ENCODE measurements around the gene HDAC5.

Gene HDAC5

DNA sequence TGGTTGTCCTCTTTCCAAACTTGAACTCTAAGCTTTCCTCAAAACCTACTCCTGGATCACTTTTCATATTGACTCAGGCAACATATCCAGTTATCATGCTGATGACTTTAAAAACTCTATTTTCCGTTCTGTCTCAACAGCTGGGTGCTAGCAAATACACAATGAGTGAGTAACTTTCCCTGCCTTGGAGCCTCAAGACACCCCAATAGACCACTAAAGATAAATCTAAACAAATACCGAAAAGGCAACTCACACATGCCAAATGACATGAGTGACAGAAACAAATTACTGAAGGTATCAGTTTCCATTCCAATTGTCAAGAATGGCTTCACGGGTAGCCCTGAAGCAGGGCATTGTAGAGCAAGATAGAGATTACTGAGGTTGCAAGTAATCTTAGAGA, 93.0 kb downstream of the HDAC5 start:
- no peaks in the 10 kb centered on the region for H3K27me3 ChIP-seq (ENCODE audit: control insufficient read depth in 2 of 2, insufficient read depth in 2 of 2, low read length in 2 of 2)
- H3K36me3 ChIP-seq (ENCODE audit: control insufficient read depth in 2 of 2, insufficient read depth in 2 of 2, low read length in 2 of 2), result peaks cover 14 to 28% of the 10 kb centered on the region in 2 donors
- no peaks in the 10 kb centered on the region for H3K9me3 ChIP-seq (ENCODE audit: control insufficient read depth in 2 of 2, low read length in 2 of 2)
- no peaks in the 10 kb centered on the region for H3K4me1 ChIP-seq (ENCODE audit: control insufficient read depth in 2 of 2, insufficient read depth in 2 of 2, low read length in 2 of 2)
- H3K9ac ChIP-seq (ENCODE audit: low read depth in 1 of 2, low read length in 2 of 2), result no peak overlapping the region
- no peak overlapping the region for H3K27ac ChIP-seq (ENCODE audit: low read depth in 2 of 2, low read length in 2 of 2)
- no peak overlapping the region for H3K4me3 ChIP-seq (ENCODE audit: low read length in 2 of 2)

DNA sequence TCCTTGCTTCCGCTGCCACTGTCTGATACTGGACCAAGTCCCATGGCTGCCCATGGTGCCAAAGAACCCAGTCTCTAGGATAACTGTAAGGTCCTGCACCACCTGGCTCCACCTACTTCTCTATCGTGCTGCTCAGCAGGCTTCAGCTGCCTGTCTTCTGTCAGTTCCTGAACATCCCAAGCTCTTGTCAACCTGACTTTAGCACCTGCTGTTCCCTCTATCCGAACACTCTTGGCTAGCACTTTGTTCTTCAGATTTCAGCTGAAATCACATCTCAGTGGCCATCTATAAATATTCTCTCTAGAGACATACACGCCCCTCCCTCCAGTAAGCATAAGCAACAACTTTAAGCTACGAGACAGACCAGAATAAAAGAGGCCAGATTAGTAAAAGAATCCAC, 93.7 kb downstream of the HDAC5 start:
- H3K9ac ChIP-seq (ENCODE audit: low read depth in 1 of 2, low read length in 2 of 2), result no peak overlapping the region
- peaks cover 14 to 28% of the 10 kb centered on the region in 2 donors for H3K36me3 ChIP-seq (ENCODE audit: control insufficient read depth in 2 of 2, insufficient read depth in 2 of 2, low read length in 2 of 2)
- H3K9me3 ChIP-seq (ENCODE audit: control insufficient read depth in 2 of 2, low read length in 2 of 2), result no peaks in the 10 kb centered on the region
- H3K4me1 ChIP-seq (ENCODE audit: control insufficient read depth in 2 of 2, insufficient read depth in 2 of 2, low read length in 2 of 2), result no peaks in the 10 kb centered on the region
- no peaks in the 10 kb centered on the region for H3K27me3 ChIP-seq (ENCODE audit: control insufficient read depth in 2 of 2, insufficient read depth in 2 of 2, low read length in 2 of 2)
- H3K27ac ChIP-seq (ENCODE audit: low read depth in 2 of 2, low read length in 2 of 2), result no peak overlapping the region
- no peak overlapping the region for H3K4me3 ChIP-seq (ENCODE audit: low read length in 2 of 2)
